OCI-LY1 (cell line): ENCODE results near the gene AQP1.

Source experiments
- CTCF ChIP-seq: fragments of 200-600 bp; sonication (generic), shearing (Covaris generic); IDR thresholded peaks from 2 replicates; pipeline ENCODE4 v1.5.1; 2017; ENCODE audit warnings: mild to moderate bottlenecking, antibody characterized with exemption, low read length, moderate library complexity, mixed read lengths
- EZH2 ChIP-seq: fragments of 200-600 bp; sonication (generic), shearing (Covaris generic); IDR thresholded peaks from 2 replicates; pipeline ENCODE4 v1.8.0; 2017; ENCODE audit warnings: borderline replicate concordance, mixed run types, mild to moderate bottlenecking, antibody characterized with exemption, low read length, moderate library complexity, mixed read lengths

- TF ChIP-seq CTCF (no peak), EZH2 (no peak)
Measured at GRCh38 chr7:30870821-30871518, 40.7 kb upstream of the AQP1 start.
